Lung (tissue), 5 donors: ENCODE results near the gene TBR1. TPM values are rescaled to one million over a fixed set of nuclear protein-coding genes. Genes with fewer than 3 reads are reported as not detected.

Source experiments
- polyA plus RNA-seq, 2 donors: library from polyadenylated mRNA; stranded (reverse); fragments of 200-250 nt; gene quantifications; one replicate each; pipeline ENCODE4 v1.2.1, GENCODE V29; 2013
- small RNA-seq: library from RNA; depleted of rRNA; stranded (forward); fragments of <200 nt; gene quantifications from one replicate; pipeline ENCODE3, GENCODE V24; 2014; ENCODE audit warnings: low replicate concordance
- total RNA-seq, 2 donors: library from RNA; depleted of rRNA in 1 of 2; stranded (reverse); fragments of >200 nt in 1 of 2; gene quantifications; one replicate each; pipeline ENCODE4 v1.2.1, GENCODE V29; 2014 to 2021
- donor health status: Bipolar disorder and iron deficiency.
- donor health status: healthy.
- donor health status: DM: yes; HTN: yes; CAD: no.

The TBR1 gene
- total and polyA plus RNA-seq, 4 donors = 0.01 to 0.02 TPM; not detected in 2

Small RNA genes within 50 kb of the gene (small RNA-seq; reads per million reads assigned to genes)
- gene RNA5SP108 = not detected

Other genes starting within 250 kb of the TBR1 start
- gene PSMD14, start 107.9 kb upstream of the TBR1 start, total RNA-seq = 10 to 100 TPM; 28.8 to 56.2 TPM
- 10 to 100 TPM; 38.1 to 60.5 TPM for gene PSMD14, start 107.9 kb upstream of the TBR1 start, polyA plus RNA-seq
- gene SLC4A10, start 208.1 kb downstream of the TBR1 start, total RNA-seq = under 1 TPM; 0.06 to 0.31 TPM
- under 1 TPM in 1 of 2 donors, not detected in 1; 0.09 TPM for gene SLC4A10, start 208.1 kb downstream of the TBR1 start, polyA plus RNA-seq